Cerebellar cortex (tissue), 1 donor: Measurements from ENCODE around the gene ANK2.
A peak's percentile ranks its signal among the peaks of the same experiment; 100 is the strongest.
"Not testable (repeated sequence)": the region's sequence is repeated elsewhere in the genome, so short reads cannot be mapped to it uniquely, and the experiment has no call there.

Experiments
- DNase-seq: peaks from one replicate; pipeline ENCODE4 v3.0.0-alpha.2; 2015; ENCODE audit warnings: low spot score

The ANK2 gene

DNA sequence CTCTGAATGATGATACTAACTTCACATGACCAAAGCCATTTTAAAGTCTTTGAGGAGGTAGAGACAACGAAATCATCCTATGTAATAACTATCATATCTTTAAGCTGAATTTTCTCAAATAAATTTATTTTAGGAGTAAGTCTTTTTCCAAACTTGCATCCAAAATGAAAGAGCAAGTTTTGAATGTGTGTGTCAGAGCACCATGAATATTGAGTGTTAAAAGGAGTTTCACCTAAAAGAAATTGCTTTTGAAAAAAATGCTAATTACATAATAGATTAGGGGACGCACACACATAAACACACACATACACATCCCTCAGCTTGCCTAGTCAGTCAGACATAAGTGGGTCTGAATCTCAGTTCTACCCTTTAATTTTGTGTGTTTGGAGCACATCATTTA, 1.9 kb downstream of the ANK2 start:
- peak; percentile 44 for DNase-seq

DNA sequence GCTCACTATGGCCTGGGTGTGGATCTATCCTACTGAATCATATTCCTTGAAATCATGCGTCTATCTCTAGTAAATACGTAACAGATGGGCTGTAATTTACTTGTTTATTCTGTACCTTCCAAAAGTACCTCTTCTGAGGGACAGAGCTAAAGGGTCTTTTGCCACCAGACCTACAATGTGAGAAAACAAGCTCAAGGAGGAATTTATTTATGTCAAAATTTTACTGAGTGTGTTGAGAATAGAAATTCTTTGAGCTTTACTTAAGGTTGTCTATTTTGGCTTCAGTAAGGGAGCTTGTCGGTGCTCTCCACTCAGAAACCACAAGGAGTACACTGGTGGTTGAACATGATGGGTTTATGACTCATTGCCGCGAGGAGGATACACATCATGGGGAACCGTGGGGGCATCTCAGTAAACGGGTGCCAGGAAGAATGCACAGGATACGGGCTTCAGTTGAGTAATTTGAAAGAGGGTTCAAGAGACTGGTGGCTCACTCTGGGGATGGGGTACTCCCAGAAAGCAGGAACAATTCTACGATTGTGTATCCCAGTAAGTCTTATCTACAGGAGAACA, 3.0 kb downstream of the ANK2 start:
- DNase-seq, result peak; percentile 74

DNA sequence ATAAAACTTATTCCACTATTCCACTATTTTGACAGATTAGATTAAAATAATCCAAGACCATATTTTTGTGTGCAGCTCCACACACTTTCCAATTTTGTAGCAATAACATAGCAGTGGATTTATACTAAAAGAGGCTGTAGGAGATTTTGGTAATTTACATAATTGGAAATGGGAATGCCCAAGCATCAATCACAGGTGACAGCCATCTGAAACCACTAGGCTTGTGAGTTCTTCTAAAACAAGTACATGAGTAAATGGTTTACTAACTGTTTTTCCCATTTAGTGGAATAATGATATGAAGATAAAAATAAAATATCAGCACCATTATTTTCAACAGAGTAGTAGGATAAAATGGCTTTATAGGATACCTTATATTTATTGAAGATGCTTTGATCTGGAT, 4.4 kb downstream of the ANK2 start:
- no peak for DNase-seq

DNA sequence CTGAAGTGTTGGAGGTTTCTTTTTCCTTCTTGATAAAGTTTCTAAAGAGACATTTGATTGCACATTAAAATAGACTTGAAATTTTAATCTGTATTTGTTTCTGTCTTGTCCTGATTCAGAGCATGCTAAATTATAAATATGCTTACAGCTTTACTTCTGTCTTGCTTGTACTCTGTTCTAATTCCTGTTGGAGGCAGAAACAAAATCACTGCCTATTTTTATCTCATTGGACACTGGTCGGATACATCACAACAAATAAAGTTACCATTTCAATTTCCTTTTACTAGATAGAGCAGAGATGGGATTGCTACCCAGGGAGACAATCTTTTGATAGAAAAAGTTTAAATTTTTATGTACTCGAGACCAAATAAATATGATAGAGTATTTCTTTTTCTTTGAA, 6.9 kb downstream of the ANK2 start:
- DNase-seq, result no peak

DNA sequence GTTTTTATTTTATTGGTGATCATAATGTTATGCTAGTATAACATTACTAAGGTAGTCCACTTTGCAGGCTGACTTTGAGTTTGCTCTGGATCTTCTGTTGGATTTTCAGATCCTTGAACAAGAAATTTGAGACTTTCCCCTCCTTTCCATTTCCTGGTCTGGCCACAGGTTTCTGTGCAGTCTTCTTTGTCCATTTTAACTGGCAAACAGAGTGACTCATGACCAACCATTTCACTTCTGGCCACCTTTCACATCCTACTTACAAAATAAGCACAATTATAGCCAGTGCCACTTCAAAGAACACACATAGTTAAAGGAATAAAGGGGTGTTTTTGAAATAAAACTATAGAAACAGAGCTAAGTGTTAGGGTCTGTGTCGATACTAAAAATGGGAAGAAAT, 8.4 kb downstream of the ANK2 start:
- DNase-seq, result no peak

DNA sequence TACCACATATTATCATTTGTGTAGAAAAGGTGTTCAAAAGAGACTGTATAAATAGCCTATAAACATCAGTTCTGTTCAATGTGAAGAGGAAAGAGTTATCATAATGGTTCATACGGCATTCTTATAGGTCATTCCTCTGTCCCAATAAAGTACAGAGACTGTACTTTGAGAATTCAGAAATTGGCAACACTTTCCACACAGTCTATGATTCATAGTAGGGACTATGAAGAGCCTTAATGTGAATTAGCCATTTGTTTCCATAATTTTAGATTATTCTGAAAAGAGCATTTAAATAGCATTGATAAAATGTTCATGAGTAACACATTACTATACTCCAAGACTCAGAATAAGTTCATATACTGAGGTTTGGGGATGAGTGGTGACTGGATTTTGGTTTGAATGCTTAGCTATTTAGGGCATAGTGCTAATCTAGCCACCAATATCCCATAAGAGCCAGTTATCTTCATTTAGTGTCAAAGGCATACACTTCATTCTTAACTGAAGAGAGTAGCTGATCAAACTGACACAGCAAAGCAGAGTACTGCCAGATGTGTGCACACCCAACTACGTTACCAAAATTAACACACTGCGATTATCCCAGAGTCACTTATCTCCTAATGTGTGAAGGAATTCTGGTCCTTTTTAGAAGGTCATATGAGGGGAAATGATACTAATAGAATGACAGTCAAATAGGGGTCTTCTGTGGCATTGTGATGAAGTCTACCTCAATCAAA, 10.2 kb downstream of the ANK2 start:
- DNase-seq, result no peak

DNA sequence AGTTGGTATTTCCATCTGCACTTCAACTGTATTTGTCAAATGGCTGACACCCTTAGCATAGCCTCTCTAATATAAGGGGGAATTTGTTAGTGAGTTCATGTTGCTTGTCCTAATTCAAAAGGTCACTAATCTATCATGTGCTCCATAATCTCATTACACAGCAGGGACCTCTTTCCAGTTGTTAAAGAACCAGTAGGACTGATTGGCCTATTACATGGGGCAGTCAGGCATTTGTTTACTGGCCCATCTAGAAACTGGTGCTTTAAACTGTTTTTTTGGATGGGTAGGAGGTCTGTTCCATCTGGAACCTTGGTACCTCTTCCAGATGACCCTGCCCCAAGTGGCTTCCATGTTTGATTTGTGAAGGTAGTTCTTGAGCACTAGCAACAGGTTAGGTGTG, 11.4 kb downstream of the ANK2 start:
- DNase-seq, result no peak

DNA sequence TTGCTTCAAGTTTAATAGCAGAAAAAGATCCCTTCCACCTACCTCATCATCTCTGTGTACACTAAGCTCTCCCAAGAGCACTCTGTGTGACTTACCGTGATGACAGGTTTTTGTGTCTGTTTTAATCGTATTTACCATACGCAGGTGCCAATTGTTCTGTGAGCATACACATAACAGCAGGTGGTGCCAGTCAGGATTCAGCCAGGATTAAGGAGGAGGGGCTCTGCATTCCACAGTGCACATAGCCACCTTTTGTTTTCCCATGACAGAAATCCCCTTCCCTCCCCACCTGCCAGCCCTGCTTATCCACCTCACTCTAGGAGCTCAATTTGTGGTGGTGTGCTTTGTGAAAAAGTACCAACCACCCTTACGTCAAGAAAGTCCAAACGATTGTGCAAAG, 14.8 kb downstream of the ANK2 start:
- peak; percentile 54 for DNase-seq

DNA sequence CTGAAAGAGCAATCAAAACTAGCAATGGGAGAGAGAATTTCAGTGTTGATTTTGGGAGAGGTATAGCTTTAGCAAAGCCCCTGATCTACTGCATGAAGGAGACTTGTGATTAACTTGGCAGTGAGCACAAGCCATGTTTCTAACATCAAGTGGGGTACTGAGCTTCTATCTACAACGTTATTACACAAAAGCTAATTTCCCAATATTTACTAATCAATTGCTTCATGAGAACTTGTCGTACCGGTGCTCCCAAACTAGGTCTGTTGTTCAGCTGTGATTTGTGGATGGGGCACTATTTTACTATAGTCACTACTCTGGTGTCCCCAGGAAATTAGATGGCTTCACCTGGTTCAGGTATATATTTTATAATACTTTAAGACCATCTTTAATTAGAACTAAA, 16.2 kb downstream of the ANK2 start:
- no peak for DNase-seq

DNA sequence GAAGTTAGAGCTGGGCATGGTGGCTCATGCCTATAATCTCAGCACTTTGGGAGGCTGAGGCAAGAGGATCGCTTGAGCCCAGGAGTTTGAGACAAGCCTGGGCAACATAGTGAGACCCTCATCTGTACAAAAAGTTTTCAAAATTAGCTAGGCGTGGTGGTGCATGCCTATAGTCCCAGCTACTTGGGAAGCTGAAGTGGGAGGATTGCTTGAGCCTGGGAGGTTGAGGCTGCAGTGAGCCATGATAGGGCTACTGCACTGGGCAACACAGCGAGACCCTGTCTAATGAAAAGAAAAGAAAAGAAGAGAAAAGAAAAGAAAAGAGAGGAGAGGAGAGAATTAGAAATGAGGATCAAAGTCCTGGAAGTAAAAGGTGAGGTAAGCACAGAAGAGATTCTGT, 19.3 kb downstream of the ANK2 start:
- DNase-seq, result not testable (repeated sequence)

DNA sequence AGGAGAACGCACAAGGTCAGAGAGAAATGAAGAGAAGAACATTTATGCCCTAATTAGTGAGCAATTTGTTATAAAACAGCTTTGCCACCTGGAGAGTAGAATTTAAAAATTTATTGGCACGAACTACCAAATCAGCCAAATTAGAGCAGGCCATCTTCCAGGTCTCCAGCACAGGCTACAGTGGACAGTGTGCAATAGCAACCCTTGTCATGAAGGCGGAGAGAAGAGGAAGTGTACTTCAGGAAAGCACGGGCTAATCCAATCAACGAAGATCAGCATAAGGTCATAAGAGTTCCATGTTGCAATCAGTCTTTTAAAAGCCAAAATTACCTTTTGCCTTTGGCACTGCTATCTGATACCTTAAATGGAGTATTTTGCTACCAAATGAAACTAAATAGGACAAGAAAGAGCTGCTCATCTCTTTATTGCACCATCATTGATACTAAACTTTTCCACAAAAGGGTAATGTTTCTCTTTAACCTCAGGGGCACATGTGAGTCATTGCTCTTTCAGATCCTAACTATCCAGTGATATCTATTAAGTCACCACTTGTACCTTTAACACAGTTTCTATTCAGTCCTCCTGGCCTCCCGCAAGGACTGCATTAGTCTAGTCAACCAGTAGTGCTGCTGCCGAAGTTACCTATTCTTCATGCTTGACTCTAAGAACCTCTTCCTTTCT, 19.9 kb downstream of the ANK2 start:
- peak; percentile 76 for DNase-seq

DNA sequence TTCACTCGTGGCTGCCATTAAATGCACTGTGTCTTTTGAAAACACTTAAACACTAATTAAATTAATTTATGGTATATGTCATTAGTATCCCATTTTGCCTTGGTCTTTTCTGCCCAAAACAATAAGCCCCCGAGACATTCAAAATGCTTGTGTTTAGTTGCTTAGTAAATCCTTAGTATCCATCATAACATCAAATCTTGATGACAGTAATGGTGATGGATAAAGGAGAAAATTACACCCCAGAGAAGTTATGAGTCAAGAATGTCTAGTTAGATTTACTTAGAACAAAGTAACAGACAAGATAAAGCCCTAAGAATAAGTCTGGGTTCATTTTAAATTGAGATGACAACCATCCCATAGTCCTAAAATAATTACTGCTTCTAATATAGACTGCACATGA, 21.3 kb downstream of the ANK2 start:
- no peak for DNase-seq

DNA sequence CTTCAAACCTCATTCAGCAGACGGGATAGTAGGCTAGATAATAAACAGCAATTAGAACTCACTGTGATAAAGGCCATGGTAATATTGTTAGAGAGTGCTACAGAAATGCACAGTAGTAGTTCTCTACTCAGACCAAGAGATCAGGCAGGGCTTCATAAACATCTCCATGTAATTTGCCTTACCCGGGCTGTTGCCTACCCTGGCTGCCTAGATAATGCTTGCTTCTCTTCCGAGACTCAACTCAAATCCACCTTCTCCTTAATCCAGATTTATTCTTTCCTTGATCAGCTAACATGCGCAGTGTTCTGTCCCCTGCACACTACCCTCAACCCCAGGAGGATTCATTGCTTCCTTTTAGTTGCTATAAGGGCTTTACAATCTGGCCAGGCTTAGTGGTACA, 21.8 kb downstream of the ANK2 start:
- DNase-seq, result no peak

DNA sequence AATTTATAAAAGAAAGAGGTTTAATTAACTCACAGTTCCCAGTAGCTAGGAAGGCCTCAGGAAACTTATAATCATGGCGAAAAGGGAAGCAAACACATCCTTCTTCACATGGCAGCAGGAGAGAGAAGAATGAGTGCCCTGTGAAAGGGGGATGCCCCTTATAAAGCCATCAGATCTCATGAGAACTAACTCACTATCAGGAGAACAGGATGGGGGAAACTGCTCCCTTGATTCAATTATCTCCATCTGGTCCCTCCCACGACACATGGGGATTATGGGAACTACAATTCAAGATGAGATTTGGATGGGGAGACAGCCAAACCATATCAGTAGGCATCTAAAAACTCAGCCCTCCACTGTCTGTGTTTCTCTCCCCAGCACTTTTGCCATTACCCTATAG, 22.4 kb downstream of the ANK2 start:
- no peak for DNase-seq

DNA sequence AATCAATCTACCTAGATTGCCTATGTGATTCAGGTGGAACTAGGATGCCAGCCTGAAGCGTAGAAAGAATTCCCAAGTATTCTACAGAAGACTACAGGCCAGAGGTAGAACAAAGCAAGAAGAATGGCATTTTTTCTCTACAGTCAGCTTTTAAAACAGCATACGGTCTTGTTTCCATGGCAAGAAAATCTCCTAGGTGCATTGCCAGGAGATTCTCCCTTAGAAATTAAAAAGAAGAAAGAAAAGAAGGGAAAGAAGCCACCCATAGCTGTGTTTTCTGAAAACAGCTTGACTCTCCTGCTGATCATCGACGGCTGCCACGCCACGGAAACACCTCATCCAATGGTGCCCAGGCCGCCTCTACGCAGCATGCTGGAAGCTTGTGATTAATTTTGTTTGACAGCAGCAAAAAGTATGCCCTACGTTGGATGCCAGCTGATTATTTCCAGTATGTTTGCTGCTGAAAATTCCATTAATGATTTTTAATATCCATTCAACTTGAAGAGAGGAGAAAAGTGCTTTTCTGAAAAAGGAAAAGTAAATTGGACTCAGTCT, 24.1 kb downstream of the ANK2 start:
- DNase-seq, result peak; percentile 82

DNA sequence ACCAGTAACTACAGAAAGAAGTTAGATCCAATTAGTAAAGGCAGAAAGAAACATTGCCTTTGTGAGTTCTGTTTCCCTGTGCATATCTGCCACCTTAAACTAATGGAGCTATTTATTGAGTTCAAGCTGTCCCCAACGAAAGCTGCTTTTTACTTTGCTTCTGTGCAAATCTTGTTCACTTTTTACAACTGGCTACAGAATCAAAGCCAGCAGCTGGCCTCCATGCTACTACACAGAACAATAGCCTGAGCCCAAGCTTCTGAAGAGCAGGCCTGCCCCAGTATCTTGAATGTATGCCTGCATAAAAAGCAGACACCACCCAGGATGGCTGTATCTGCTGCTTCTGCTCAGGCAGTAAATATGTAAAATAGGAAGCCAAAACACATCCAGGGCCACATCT, 28.1 kb downstream of the ANK2 start:
- no peak for DNase-seq

DNA sequence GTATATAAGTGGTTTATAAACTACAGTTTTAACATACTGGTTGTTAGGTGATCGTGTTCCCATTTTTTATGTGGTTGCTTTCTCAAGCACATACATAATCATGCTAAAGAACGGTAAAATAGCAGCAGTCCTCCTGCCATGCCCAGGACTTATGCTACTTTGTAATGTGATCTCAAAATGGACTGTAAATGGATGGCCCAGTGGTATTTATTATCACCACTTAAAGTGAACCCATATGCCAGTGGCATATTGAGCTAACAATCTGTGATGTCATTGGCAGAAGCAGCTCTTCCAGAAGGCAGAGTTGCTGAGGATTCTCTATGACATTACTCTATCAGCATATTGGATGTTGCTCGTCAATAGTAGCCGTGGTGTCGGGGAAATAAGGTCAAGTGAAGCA, 28.6 kb downstream of the ANK2 start:
- DNase-seq, result no peak

DNA sequence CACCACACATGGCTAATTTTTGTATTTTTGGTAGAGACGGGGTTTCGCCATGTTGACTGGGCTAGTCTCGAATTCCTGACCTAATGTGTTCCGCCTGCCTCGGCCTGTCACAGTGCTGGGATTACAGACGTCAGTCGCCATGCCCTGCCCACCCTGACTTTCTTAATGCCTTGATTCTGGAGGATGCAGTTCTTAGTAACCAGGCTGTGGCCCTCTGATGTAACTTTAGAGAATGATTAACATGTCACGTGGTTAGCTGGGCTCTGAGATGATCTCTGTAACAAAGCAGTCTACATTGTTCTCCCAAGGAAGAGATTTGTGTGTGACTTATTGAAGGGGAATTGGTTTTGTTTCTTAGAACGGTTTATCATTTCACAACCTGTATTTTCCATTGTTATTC, 30.6 kb downstream of the ANK2 start:
- no peak for DNase-seq

DNA sequence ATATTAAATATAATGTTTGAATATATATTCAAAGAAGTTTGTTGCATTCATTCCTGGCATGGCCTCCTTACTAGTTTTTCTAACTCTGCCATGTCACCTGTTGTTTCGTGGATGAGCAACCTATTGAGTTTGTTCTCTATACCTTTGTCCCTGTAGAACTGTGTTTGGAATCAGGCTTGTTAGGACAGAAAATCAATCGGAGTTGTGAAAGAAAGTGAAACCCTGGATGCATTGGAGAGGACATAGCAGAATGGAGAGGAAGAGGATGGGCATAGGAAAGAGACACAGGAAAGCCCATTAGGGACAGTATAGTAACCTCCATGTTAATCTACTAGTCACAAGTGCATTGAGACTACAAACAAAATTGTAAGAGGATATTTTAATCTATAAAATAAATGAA, 31.2 kb downstream of the ANK2 start:
- DNase-seq, result no peak

DNA sequence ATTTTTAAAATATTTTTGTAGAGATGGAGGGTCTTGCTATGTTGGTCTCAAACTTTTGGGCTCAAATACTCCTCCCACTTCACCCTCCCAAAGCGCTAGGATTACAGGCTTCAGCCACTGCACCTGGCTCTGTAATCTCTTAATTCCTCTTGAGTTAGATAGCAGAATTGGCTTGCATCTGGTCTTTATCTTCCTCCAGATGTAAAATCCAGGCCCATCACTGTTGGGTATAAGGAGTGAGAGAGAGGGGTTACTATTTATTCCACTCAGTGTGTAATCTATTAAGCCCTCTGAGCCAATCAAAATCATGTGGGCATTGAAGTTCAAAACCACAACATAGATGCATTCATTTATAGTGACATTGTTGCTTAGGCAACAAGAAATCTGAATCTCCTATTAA, 33.9 kb downstream of the ANK2 start:
- no peak for DNase-seq

DNA sequence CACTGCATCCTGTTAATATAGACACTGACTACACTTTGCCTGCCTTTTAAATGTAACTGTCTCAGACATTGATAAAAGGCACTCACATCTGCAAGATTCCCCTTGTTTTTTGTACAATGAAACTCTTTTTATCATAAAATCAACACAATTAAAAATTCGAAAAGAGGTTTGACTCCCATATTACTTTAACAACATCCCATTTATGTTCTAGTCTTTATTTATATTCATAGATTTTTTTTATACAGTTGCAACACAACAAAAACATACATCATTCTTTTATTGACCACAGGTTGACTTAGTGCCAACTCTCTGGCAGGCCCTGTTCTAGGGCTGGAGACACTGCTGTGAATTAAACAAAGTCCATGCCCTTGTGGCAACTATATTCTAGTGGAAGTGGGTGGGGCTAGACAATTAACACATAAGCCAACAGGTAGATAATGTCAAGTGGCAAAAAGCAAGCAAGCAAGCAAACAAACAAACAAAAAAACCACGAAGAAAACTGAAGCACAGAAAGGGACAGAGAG, 36.8 kb downstream of the ANK2 start:
- no peak for DNase-seq

DNA sequence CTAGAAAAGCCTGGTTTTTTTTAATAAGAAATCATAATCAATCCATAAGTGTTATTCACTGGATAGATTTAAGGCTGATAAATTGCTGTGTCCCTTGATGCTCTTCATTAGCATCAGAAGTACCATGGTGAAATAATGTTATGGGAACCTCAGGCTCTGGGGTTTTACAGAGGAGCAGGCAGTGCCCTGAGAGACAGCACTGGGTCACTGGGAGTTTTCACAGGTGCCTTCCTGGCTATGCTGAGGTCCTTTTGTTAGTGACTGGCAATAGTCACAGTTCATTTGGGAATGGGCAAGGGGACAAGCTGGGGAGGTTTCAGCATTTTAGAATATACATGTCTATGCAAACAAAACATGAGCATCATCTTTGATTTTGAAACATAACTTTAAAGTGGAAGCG, 38.6 kb downstream of the ANK2 start:
- DNase-seq, result no peak

DNA sequence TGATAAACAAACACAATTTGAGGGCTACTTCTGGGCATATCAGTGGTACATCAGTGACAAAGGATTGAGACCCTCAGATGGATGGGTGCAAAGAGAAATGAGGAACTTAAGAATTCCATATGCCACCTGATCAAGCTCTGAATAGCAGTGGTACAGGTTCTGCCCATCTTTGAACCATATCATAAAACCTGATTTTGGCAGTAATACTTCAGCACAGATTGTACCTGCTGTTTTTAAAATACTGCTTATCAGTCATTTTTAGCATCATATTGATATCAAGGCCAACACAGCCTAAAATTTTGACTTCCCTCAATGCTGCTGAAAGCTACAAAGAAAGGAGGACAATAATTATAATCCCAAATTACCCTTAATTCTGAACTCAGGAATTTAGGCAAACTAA, 41.5 kb downstream of the ANK2 start:
- DNase-seq, result peak; percentile 61
